K562 (cell line): ENCODE results near the gene SLC25A21. TPM values are rescaled to one million over a fixed set of nuclear protein-coding genes. Genes with fewer than 3 reads are reported as not detected.

Experiments used
- BCL6 ChIP-seq: fragments of 250-450 bp; sonication (Bioruptor Pico); IDR thresholded peaks from 2 replicates; pipeline ENCODE4 v1.4.0; 2020
- CXXC5 ChIP-seq: fragments of 250-450 bp; sonication (Bioruptor Pico); IDR thresholded peaks from 2 replicates; pipeline ENCODE4 v1.8.0; 2022; ENCODE audit warnings: inconsistent platforms, mild to moderate bottlenecking, moderate library complexity
- GATAD2A ChIP-seq: fragments of 450-650 bp; IDR thresholded peaks from 2 replicates; pipeline ENCODE4 v1.6.1; 2017
- GTF2F1 ChIP-seq: IDR thresholded peaks from 2 replicates; pipeline ENCODE4 v1.6.1; 2011; ENCODE audit warnings: low read depth, low read length, improper control_type of control experiment
- HSF4 ChIP-seq: fragments of 250-450 bp; sonication (Bioruptor Pico); IDR thresholded peaks from 2 replicates; pipeline ENCODE4 v2.1.2; 2022; ENCODE audit warnings: mild to moderate bottlenecking, moderate library complexity, borderline replicate concordance
- MCM3 ChIP-seq: fragments of 450-650 bp; IDR thresholded peaks from 2 replicates; pipeline ENCODE4 v1.6.1; 2016
- RBM39 ChIP-seq: fragments of 200-400 bp; formaldehyde crosslinking; optimal IDR thresholded peaks from 2 replicates; pipeline ENCODE3; 2018; ENCODE audit warnings: low read depth, low read length
- SREBF2 ChIP-seq: sonication (generic); formaldehyde crosslinking; IDR thresholded peaks from 2 replicates; pipeline ENCODE4 v1.4.0; 2020; ENCODE audit warnings: mild to moderate bottlenecking, missing genetic modification reagents
- U2AF1 ChIP-seq: fragments of 200-400 bp; formaldehyde crosslinking; optimal IDR thresholded peaks from 2 replicates; pipeline ENCODE3; 2017; ENCODE audit warnings: mild to moderate bottlenecking, low read depth, low read length, moderate library complexity
- ZC3H8 ChIP-seq: fragments of 450-650 bp; IDR thresholded peaks from 2 replicates; pipeline ENCODE4 v1.6.1; 2017
- ZFX ChIP-seq: sonication (generic); formaldehyde crosslinking; IDR thresholded peaks from 2 replicates; pipeline ENCODE4 v1.8.0; 2022; ENCODE audit warnings: mild to moderate bottlenecking, missing genetic modification reagents, moderate library complexity
- ZNF12 ChIP-seq: sonication (generic); formaldehyde crosslinking; IDR thresholded peaks from 2 replicates; pipeline ENCODE4 v1.4.0; 2020; ENCODE audit warnings: mild to moderate bottlenecking, missing genetic modification reagents
- polyA plus RNA-seq, 8 experiments: library from polyadenylated mRNA; depleted of rRNA in 4 of 8; stranded (reverse) in 5 of 8; unstranded in 3 of 8; fragments of >200 nt; fragmentation: Nextera tagmentation in 2 of 8; fragmentation: Illumina TruSeq in 1 of 8; extraction: Ambion mirVana in 2 of 8; extraction: Trizol in 1 of 8; gene quantifications; 2 replicates each; pipeline versions ENCODE4 v1.2.1 to v1.2.3, GENCODE V29; 2011 to 2014; ENCODE audit warnings: inconsistent platforms in 1 of 8, missing spikeins in 1 of 8
- total RNA-seq, 7 experiments: library from RNA; depleted of rRNA in 6 of 7; stranded (reverse); fragments of >200 nt in 6 of 7; fragmentation: Illumina TruSeq in 2 of 7; extraction: Trizol in 2 of 7; gene quantifications; 2 replicates each; pipeline versions ENCODE4 v1.2.1 to v1.2.3, GENCODE V29; 2011 to 2021; ENCODE audit warnings: low replicate concordance in 1 of 7
- TF ChIP-seq, protein P1 (sequence below): fragments of 250-450 bp; sonication (Bioruptor Pico); IDR thresholded peaks from 2 replicates; pipeline ENCODE4 v1.5.0; 2021; ENCODE audit warnings: mild to moderate bottlenecking, moderate library complexity
- TF ChIP-seq, protein P2 (sequence below): fragments of 250-450 bp; sonication (Bioruptor Pico); IDR thresholded peaks from 2 replicates; pipeline ENCODE4 v1.4.0; 2020; ENCODE audit warnings: mild to moderate bottlenecking, moderate library complexity, borderline replicate concordance
- TF ChIP-seq, protein P3 (sequence below): fragments of 450-650 bp; IDR thresholded peaks from 2 replicates; pipeline ENCODE4 v1.6.1; 2018; ENCODE audit warnings: mild to moderate bottlenecking, low read depth; ENCODE audit not compliant: partially characterized antibody
- TF ChIP-seq, protein P4 (sequence below): IDR thresholded peaks from 2 replicates; pipeline ENCODE4 v1.6.1; 2016; ENCODE audit warnings: missing genetic modification characterization, missing compliant biosample characterization
- TF ChIP-seq, protein P5 (sequence below): fragments of 450-650 bp; IDR thresholded peaks from 2 replicates; pipeline ENCODE4 v1.6.1; 2016; ENCODE audit warnings: low read depth, mild to moderate bottlenecking, moderate library complexity
- TF ChIP-seq, protein P6 (sequence below): fragments of 250-450 bp; sonication (Bioruptor Pico); IDR thresholded peaks from 2 replicates; pipeline ENCODE4 v1.8.0; 2022; ENCODE audit warnings: moderate library complexity, mild to moderate bottlenecking, inconsistent platforms
- TF ChIP-seq, protein P7 (sequence below): sonication (generic); formaldehyde crosslinking; IDR thresholded peaks from 2 replicates; pipeline ENCODE4 v1.5.0; 2020; ENCODE audit warnings: missing genetic modification reagents

SLC25A21 gene
- total and polyA plus RNA-seq, 9 of the 15 experiments (the other 6 are each of a cell fraction or from before 2014, with no cell fraction given): 15.2 to 46.7 (median 28.7) TPM

DNA sequence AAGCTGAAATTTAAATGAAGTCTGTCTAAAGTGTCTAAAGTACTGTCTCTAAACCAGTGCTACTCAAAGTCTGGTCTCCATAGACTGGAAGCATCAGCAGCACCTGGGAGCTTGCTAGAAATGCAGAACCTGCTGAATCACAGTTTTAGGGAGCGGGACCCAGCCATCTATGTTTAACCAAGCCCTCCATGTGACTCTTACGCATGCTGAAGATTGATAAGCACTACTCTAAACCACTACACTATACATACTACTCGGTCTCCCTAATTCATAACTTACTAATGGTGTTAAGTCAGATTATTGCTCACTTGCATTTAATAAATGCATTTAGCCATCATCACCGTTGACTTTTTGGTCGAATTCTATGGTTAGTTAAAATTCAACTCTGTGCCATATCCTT is 88.8 kb downstream of the SLC25A21 start (continued):
- TF ChIP-seq, protein P1, sequence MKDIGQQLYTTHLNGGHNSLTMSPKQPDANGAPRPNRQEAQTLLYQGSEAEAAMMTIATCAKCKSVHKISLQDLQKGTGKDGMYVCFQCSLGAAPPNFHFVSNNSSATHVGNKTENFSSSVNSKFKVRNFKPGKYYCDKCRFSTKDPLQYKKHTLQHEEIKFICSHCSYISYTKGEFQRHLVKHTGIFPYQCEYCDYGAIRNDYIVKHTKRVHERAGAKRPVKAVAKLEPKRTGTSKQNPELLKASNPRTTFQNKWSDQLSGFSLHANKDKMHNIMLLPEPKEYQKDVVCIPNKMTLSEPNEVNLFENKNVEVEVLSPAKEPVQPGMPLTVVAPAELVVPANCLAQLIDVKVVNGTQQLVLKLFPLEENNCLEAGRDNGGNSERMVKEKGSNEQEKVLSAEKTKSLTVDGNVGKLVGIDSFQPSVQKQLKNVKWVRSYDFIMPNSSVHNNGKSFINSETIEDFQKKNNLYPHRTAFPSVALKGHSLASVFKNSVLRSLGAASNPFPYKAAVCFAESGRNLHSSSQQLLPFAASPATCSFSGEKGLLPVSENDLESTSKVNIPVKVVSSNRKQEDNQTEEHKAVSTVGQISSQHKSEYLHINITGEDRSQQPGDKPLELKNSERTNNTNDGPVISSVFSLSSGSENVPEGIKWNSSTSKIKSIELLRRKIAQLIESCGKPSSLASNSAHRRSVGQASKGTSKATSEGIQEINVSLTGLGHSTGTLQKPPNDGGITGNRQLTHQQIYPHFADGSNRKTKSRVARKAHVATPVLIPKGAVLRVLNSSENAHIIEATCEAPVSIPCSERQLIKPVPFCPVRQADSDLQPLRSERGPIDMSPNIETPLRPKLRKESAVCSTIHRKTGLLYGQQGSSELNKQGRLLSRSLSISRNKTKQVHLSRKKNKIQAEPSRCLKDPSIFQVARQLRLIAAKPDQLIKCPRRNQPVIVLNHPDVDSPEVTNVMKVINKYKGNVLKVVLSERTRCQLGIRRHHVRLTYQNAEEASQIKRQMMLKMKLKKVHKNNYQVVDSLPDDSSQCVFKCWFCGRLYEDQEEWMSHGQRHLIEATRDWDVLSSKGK (CRISPR knock-in tag): no peak
- TF ChIP-seq U2AF1: no peak
- TF ChIP-seq, protein P2, sequence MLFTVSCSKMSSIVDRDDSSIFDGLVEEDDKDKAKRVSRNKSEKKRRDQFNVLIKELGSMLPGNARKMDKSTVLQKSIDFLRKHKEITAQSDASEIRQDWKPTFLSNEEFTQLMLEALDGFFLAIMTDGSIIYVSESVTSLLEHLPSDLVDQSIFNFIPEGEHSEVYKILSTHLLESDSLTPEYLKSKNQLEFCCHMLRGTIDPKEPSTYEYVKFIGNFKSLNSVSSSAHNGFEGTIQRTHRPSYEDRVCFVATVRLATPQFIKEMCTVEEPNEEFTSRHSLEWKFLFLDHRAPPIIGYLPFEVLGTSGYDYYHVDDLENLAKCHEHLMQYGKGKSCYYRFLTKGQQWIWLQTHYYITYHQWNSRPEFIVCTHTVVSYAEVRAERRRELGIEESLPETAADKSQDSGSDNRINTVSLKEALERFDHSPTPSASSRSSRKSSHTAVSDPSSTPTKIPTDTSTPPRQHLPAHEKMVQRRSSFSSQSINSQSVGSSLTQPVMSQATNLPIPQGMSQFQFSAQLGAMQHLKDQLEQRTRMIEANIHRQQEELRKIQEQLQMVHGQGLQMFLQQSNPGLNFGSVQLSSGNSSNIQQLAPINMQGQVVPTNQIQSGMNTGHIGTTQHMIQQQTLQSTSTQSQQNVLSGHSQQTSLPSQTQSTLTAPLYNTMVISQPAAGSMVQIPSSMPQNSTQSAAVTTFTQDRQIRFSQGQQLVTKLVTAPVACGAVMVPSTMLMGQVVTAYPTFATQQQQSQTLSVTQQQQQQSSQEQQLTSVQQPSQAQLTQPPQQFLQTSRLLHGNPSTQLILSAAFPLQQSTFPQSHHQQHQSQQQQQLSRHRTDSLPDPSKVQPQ (CRISPR knock-in tag): no peak
- TF ChIP-seq HSF4 (CRISPR knock-in tag): no peak
- no peak for TF ChIP-seq ZFX (CRISPR knock-in tag)
- peak; percentile 67 for TF ChIP-seq CXXC5 (CRISPR knock-in tag)
- TF ChIP-seq, protein P3, sequence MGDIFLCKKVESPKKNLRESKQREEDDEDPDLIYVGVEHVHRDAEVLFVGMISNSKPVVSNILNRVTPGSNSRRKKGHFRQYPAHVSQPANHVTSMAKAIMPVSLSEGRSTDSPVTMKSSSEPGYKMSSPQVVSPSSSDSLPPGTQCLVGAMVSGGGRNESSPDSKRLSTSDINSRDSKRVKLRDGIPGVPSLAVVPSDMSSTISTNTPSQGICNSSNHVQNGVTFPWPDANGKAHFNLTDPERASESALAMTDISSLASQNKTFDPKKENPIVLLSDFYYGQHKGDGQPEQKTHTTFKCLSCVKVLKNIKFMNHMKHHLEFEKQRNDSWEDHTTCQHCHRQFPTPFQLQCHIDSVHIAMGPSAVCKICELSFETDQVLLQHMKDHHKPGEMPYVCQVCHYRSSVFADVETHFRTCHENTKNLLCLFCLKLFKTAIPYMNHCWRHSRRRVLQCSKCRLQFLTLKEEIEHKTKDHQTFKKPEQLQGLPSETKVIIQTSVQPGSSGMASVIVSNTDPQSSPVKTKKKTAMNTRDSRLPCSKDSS: no peak
- TF ChIP-seq, protein P4, sequence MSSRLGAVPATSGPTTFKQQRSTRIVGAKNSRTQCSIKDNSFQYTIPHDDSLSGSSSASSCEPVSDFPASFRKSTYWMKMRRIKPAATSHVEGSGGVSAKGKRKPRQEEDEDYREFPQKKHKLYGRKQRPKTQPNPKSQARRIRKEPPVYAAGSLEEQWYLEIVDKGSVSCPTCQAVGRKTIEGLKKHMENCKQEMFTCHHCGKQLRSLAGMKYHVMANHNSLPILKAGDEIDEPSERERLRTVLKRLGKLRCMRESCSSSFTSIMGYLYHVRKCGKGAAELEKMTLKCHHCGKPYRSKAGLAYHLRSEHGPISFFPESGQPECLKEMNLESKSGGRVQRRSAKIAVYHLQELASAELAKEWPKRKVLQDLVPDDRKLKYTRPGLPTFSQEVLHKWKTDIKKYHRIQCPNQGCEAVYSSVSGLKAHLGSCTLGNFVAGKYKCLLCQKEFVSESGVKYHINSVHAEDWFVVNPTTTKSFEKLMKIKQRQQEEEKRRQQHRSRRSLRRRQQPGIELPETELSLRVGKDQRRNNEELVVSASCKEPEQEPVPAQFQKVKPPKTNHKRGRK: no peak
- TF ChIP-seq, protein P5, sequence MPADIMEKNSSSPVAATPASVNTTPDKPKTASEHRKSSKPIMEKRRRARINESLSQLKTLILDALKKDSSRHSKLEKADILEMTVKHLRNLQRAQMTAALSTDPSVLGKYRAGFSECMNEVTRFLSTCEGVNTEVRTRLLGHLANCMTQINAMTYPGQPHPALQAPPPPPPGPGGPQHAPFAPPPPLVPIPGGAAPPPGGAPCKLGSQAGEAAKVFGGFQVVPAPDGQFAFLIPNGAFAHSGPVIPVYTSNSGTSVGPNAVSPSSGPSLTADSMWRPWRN: no peak
- TF ChIP-seq MCM3: no peak
- no peak for TF ChIP-seq SREBF2
- TF ChIP-seq, protein P6, sequence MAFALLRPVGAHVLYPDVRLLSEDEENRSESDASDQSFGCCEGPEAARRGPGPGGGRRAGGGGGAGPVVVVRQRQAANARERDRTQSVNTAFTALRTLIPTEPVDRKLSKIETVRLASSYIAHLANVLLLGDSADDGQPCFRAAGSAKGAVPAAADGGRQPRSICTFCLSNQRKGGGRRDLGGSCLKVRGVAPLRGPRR (CRISPR knock-in tag): no peak
- no peak for TF ChIP-seq RBM39
- no peak for TF ChIP-seq GATAD2A
- TF ChIP-seq, protein P7, sequence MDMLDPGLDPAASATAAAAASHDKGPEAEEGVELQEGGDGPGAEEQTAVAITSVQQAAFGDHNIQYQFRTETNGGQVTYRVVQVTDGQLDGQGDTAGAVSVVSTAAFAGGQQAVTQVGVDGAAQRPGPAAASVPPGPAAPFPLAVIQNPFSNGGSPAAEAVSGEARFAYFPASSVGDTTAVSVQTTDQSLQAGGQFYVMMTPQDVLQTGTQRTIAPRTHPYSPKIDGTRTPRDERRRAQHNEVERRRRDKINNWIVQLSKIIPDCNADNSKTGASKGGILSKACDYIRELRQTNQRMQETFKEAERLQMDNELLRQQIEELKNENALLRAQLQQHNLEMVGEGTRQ (CRISPR knock-in tag): peak; percentile 57
- TF ChIP-seq GTF2F1: no peak
- no peak for TF ChIP-seq ZC3H8
- TF ChIP-seq ZNF12 (CRISPR knock-in tag): no peak
- TF ChIP-seq BCL6 (CRISPR knock-in tag): no peak
